Measurements from ENCODE around the gene SP3.

- TF ChIP-seq CTCF (conservative IDR thresholded peaks at IDR 0.05; ENCODE audit: low read depth, low read length) (0 out of 2 replicates have a peak, but pooled peaks have one; percentile 14), EZH2 (IDR thresholded peaks at IDR 0.05; ENCODE audit: borderline replicate concordance, low read depth, low read length, poor library complexity, severe bottlenecking) (no peak)
Measured at GRCh38 chr2:173955004-173955403, 10.2 kb downstream of the SP3 start.

Data from A673 (cell line).